ENCODE results near the gene BCAP29. TPM values are rescaled to one million over a fixed set of nuclear protein-coding genes. Genes with fewer than 3 reads are reported as not detected.

BCAP29 gene
- total RNA-seq, 1 donor from 2014 or later = 28.1 TPM

GRCh38 chr7:107641676-107642075, 61.6 kb downstream of the BCAP29 start:
- Mint-ChIP-seq H3K4me3 (no peak overlapping the region), H3K27me3 (ENCODE audit: low read depth) (peaks cover 55% of the 10 kb centered on the region), H3K36me3 (no peaks in the 10 kb centered on the region), H3K9me3 (peaks cover 5% of the 10 kb centered on the region), H3K4me1 (peaks cover 15% of the 10 kb centered on the region), H3K27ac (no peak overlapping the region)
- no peak for DNase-seq (ENCODE audit: low spot score in 2 of 2, unreplicated experiment in 2 of 2)
- no peak for TF ChIP-seq CTCF (IDR thresholded peaks at IDR 0.05; ENCODE audit: unreplicated experiment)

- no peak overlapping the region for H3K4me3 Mint-ChIP-seq
- H3K27me3 Mint-ChIP-seq (ENCODE audit: low read depth) = peaks cover 55% of the 10 kb centered on the region
- TF ChIP-seq CTCF (IDR thresholded peaks at IDR 0.05; ENCODE audit: unreplicated experiment) = no peak
- DNase-seq (ENCODE audit: low spot score in 2 of 2, unreplicated experiment in 2 of 2) = no peak
- H3K4me1 Mint-ChIP-seq = peaks cover 15% of the 10 kb centered on the region
- H3K36me3 Mint-ChIP-seq = no peaks in the 10 kb centered on the region
- H3K9me3 Mint-ChIP-seq = peaks cover 5% of the 10 kb centered on the region
- H3K27ac Mint-ChIP-seq = no peak overlapping the region
Measured at GRCh38 chr7:107642501-107642900, 62.5 kb downstream of the BCAP29 start.

GRCh38 chr7:107643407-107643806, 63.4 kb downstream of the BCAP29 start:
- no peak for TF ChIP-seq CTCF (IDR thresholded peaks at IDR 0.05; ENCODE audit: unreplicated experiment)

DNA sequence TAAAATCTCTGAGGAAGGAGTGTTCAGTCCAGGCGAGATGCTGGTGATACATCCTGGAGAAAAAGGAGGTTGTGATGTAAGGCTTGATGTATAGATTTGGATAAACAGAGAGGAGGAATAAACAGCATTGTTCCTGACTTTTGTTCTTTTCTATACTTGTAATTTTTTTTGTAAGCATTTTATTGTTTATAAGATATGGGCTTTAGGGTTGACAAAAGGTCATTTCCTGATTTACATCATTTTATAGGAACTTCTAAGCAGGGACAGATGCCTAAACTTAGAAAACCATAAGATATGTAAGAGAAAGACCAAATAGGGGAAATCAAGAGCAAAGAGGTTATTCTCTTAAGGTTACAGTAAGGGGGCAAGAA, 63.9 kb downstream of the BCAP29 start:
- Mint-ChIP-seq H3K4me1 (peaks cover 15% of the 10 kb centered on the region), H3K27me3 (ENCODE audit: low read depth) (peaks cover 47% of the 10 kb centered on the region), H3K4me3 (no peak overlapping the region), H3K27ac (no peak overlapping the region), H3K9me3 (peaks cover 5% of the 10 kb centered on the region), H3K36me3 (no peaks in the 10 kb centered on the region)
- TF ChIP-seq CTCF (IDR thresholded peaks at IDR 0.05; ENCODE audit: unreplicated experiment) = no peak
- no peak for DNase-seq (ENCODE audit: low spot score in 2 of 2, unreplicated experiment in 2 of 2)

More at GRCh38 chr7:107643407-107643806, 63.4 kb downstream of the BCAP29 start:
- Mint-ChIP-seq H3K9me3 (peaks cover 5% of the 10 kb centered on the region), H3K4me1 (peaks cover 15% of the 10 kb centered on the region), H3K36me3 (no peaks in the 10 kb centered on the region), H3K27me3 (ENCODE audit: low read depth) (peaks cover 49% of the 10 kb centered on the region), H3K27ac (no peak overlapping the region), H3K4me3 (no peak overlapping the region)
- DNase-seq (ENCODE audit: low spot score in 2 of 2, unreplicated experiment in 2 of 2) = no peak

- peaks cover 44% of the 10 kb centered on the region for H3K27me3 Mint-ChIP-seq (ENCODE audit: low read depth)
- DNase-seq (ENCODE audit: low spot score in 2 of 2, unreplicated experiment in 2 of 2) = no peak
- H3K9me3 Mint-ChIP-seq = peaks cover 7% of the 10 kb centered on the region
- no peak for TF ChIP-seq CTCF (IDR thresholded peaks at IDR 0.05; ENCODE audit: unreplicated experiment)
- no peaks in the 10 kb centered on the region for H3K36me3 Mint-ChIP-seq
- no peak overlapping the region for H3K4me3 Mint-ChIP-seq
- no peak overlapping the region for H3K27ac Mint-ChIP-seq
- peaks cover 15% of the 10 kb centered on the region for H3K4me1 Mint-ChIP-seq
Measured at GRCh38 chr7:107644309-107644974, 64.4 kb downstream of the BCAP29 start.

Data from mesothelial cell of epicardium (in vitro differentiated cells).